ENCODE measurements around the gene PDK3.

PDK3 gene

DNA sequence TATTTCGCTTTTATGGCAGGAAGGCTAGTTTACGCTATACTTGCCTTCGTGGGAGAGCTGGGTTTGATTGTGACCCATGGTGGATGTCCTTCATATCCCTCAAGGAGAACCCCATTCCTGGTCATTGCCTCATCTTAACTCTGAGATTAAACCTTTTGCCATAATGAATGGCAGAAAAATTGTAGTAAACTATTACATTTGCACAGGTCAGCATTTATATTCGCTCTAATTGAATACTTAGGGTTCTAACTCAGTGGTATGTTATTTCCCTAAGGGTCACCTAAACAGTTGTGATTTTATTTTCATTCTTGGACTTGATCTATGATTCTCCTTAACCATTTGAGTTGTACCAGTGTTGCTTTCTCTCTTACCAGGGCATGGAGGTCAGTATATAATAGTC, 13.4 kb downstream of the PDK3 start:
- Histone ChIP-seq H3K36me3 (ENCODE audit: insufficient read depth, low read length) (no peaks in the 10 kb centered on the region), H2AFZ (ENCODE audit: low read depth, low read length) (peak overlapping the region; percentile 17; the same call in 1 of the 2 replicates), H3K27me3 (ENCODE audit: insufficient read depth, low read length, poor library complexity) (no peaks in the 10 kb centered on the region), H3K79me2 (ENCODE audit: insufficient read depth, low read length) (peaks cover 82% of the 10 kb centered on the region), H3K4me1 (ENCODE audit: insufficient read depth, low read length) (peaks cover 49% of the 10 kb centered on the region), H3K9me3 (ENCODE audit: insufficient read depth, low read length, severe bottlenecking) (no peaks in the 10 kb centered on the region), H3K27ac (ENCODE audit: low read length) (peak overlapping the region; percentile 93), H3K4me2 (ENCODE audit: insufficient read depth, low read length) (peak overlapping the region; percentile 67), H3K4me3 (ENCODE audit: low read depth in 1 of 2, low read length in 2 of 2) (peak overlapping the region in 1 of 2 experiments; percentile 57; a peak in 2 of 4 replicates), H3K9ac (ENCODE audit: low read depth, low read length) (peak overlapping the region; percentile 57), H4K20me1 (ENCODE audit: insufficient read depth, low read length) (no peaks in the 10 kb centered on the region)
- ATAC-seq (ENCODE audit: insufficient read depth, low read depth) = no peak
- DNase-seq = no peak
- no peak for TF ChIP-seq EZH2 (IDR thresholded peaks at IDR 0.05; ENCODE audit: borderline replicate concordance, low read depth, low read length, severe bottlenecking)
- TF ChIP-seq, protein P1, sequence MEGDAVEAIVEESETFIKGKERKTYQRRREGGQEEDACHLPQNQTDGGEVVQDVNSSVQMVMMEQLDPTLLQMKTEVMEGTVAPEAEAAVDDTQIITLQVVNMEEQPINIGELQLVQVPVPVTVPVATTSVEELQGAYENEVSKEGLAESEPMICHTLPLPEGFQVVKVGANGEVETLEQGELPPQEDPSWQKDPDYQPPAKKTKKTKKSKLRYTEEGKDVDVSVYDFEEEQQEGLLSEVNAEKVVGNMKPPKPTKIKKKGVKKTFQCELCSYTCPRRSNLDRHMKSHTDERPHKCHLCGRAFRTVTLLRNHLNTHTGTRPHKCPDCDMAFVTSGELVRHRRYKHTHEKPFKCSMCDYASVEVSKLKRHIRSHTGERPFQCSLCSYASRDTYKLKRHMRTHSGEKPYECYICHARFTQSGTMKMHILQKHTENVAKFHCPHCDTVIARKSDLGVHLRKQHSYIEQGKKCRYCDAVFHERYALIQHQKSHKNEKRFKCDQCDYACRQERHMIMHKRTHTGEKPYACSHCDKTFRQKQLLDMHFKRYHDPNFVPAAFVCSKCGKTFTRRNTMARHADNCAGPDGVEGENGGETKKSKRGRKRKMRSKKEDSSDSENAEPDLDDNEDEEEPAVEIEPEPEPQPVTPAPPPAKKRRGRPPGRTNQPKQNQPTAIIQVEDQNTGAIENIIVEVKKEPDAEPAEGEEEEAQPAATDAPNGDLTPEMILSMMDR (IDR thresholded peaks at IDR 0.05; ENCODE audit: borderline replicate concordance, extremely low read depth, low read length, poor library complexity, severe bottlenecking) = no peak

GRCh38 chrX:24479924-24480323, 14.8 kb downstream of the PDK3 start:
- Histone ChIP-seq H3K27me3 (ENCODE audit: insufficient read depth, low read length, poor library complexity) (no peaks in the 10 kb centered on the region), H4K20me1 (ENCODE audit: insufficient read depth, low read length) (no peaks in the 10 kb centered on the region), H3K36me3 (ENCODE audit: insufficient read depth, low read length) (no peaks in the 10 kb centered on the region), H3K27ac (ENCODE audit: low read length) (peak overlapping the region; percentile 93), H3K79me2 (ENCODE audit: insufficient read depth, low read length) (peaks cover 81% of the 10 kb centered on the region), H3K9ac (ENCODE audit: low read depth, low read length) (peak overlapping the region; percentile 57), H2AFZ (ENCODE audit: low read depth, low read length) (peak overlapping the region; percentile 66), H3K4me3 (ENCODE audit: low read depth in 1 of 2, low read length in 2 of 2) (peak overlapping the region; percentile 26 to 57; a peak in 3 of 4 replicates), H3K4me2 (ENCODE audit: insufficient read depth, low read length) (peak overlapping the region; percentile 67), H3K4me1 (ENCODE audit: insufficient read depth, low read length) (peaks cover 49% of the 10 kb centered on the region), H3K9me3 (ENCODE audit: insufficient read depth, low read length, severe bottlenecking) (no peaks in the 10 kb centered on the region)
- TF ChIP-seq, protein P1 (IDR thresholded peaks at IDR 0.05; ENCODE audit: borderline replicate concordance, extremely low read depth, low read length, poor library complexity, severe bottlenecking) = no peak
- TF ChIP-seq EZH2 (IDR thresholded peaks at IDR 0.05; ENCODE audit: borderline replicate concordance, low read depth, low read length, severe bottlenecking) = no peak
- DNase-seq (peak; percentile 80), ATAC-seq (ENCODE audit: insufficient read depth, low read depth) (peak; percentile 97)

GRCh38 chrX:24480400-24480865, 15.3 kb downstream of the PDK3 start:
- H3K27ac ChIP-seq (ENCODE audit: low read length) = peak overlapping the region; percentile 93
- H3K27me3 ChIP-seq (ENCODE audit: insufficient read depth, low read length, poor library complexity) = no peaks in the 10 kb centered on the region

More at GRCh38 chrX:24480400-24480865, 15.3 kb downstream of the PDK3 start:
- H3K4me1 ChIP-seq (ENCODE audit: insufficient read depth, low read length) = peaks cover 47% of the 10 kb centered on the region
- peak; percentile 29 for DNase-seq
- peak; percentile 60 for ATAC-seq (ENCODE audit: insufficient read depth, low read depth)
- peaks cover 78% of the 10 kb centered on the region for H3K79me2 ChIP-seq (ENCODE audit: insufficient read depth, low read length)
- H4K20me1 ChIP-seq (ENCODE audit: insufficient read depth, low read length) = no peaks in the 10 kb centered on the region
- H3K36me3 ChIP-seq (ENCODE audit: insufficient read depth, low read length) = no peaks in the 10 kb centered on the region
- peak overlapping the region; percentile 26 to 57; a peak in 3 of 4 replicates for H3K4me3 ChIP-seq (ENCODE audit: low read depth in 1 of 2, low read length in 2 of 2)
- peak overlapping the region; percentile 57 for H3K9ac ChIP-seq (ENCODE audit: low read depth, low read length)
- peak overlapping the region; percentile 7; the same call in 1 of the 2 replicates for H2AFZ ChIP-seq (ENCODE audit: low read depth, low read length)
- TF ChIP-seq, protein P1 (IDR thresholded peaks at IDR 0.05; ENCODE audit: borderline replicate concordance, extremely low read depth, low read length, poor library complexity, severe bottlenecking) = no peak
- TF ChIP-seq EZH2 (IDR thresholded peaks at IDR 0.05; ENCODE audit: borderline replicate concordance, low read depth, low read length, severe bottlenecking) = no peak
- no peaks in the 10 kb centered on the region for H3K9me3 ChIP-seq (ENCODE audit: insufficient read depth, low read length, severe bottlenecking)
- H3K4me2 ChIP-seq (ENCODE audit: insufficient read depth, low read length) = peak overlapping the region; percentile 67
